Upper lobe of left lung (tissue), 6 donors: ENCODE measurements around the gene GNB1L. TPM values are rescaled to one million over a fixed set of nuclear protein-coding genes. Genes with fewer than 3 reads are reported as not detected.
A peak's percentile ranks its signal among the peaks of the same experiment; 100 is the strongest.

Source experiments
- ATAC-seq, 2 donors: fragments of 200-7000 bp; cut with Tn5 transposase; one replicate each; pipeline ENCODE4 v1.9.1; 2022; ENCODE audit warnings: mild to moderate bottlenecking in 2 of 2, moderate library complexity in 2 of 2; ENCODE audit not compliant: low FRiP score in 2 of 2
- DNase-seq, 2 donors: peaks; one replicate each; pipeline ENCODE4 v3.0.0-alpha.2; 2019 to 2020
- H3K27ac ChIP-seq, 4 donors: fragments of 200-600 bp; sonication (generic); one replicate each; pipeline ENCODE4 v1.5.1; 2016 to 2019
- H3K27me3 ChIP-seq, 4 donors: fragments of 200-600 bp; sonication (generic); one replicate each; pipeline ENCODE4 v1.5.1; 2017 to 2019
- H3K36me3 ChIP-seq, 4 donors: fragments of 200-600 bp; sonication (generic); one replicate each; pipeline ENCODE4 v1.5.1; 2016 to 2019
- H3K4me1 ChIP-seq, 4 donors: fragments of 200-600 bp; sonication (generic); one replicate each; pipeline ENCODE4 v1.5.1; 2018 to 2019
- H3K4me3 ChIP-seq, 4 donors: fragments of 200-600 bp; sonication (generic); one replicate each; pipeline ENCODE4 v1.5.1; 2017 to 2019; ENCODE audit warnings: mild to moderate bottlenecking in 2 of 4, moderate library complexity in 1 of 4
- H3K9me3 ChIP-seq, 4 donors: fragments of 200-600 bp; sonication (generic); one replicate each; pipeline ENCODE4 v1.5.1; 2018 to 2019
- EP300 ChIP-seq, 4 donors: sonication (generic); formaldehyde crosslinking; IDR thresholded peaks; one replicate each; pipeline ENCODE4 v1.5.1; 2017; ENCODE audit warnings: antibody characterized with exemption in 4 of 4, control low read depth in 2 of 4
- POLR2A ChIP-seq, 4 donors: fragments of 450-650 bp; IDR thresholded peaks; one replicate each; pipeline ENCODE4 v1.5.1; 2016 to 2017; ENCODE audit warnings: antibody characterized with exemption in 4 of 4, mild to moderate bottlenecking in 2 of 4
- POLR2AphosphoS5 ChIP-seq, 2 donors: sonication (generic); formaldehyde crosslinking; IDR thresholded peaks; one replicate each; pipeline ENCODE4 v1.5.1; 2017; ENCODE audit warnings: antibody characterized with exemption in 2 of 2
- WGBS, 2 donors: methylation state at CpG; one replicate each; pipeline ENCODE4 v1.1.5; 2017 to 2018; 5-methylcytosine and 5-hydroxymethylcytosine counted together
- total RNA-seq, 6 donors: library from RNA; depleted of rRNA in 4 of 6; stranded (reverse); fragments of >200 nt in 4 of 6; gene quantifications; one replicate each; pipeline versions ENCODE4 v1.1.0 to v1.2.1, GENCODE V29; 2016 to 2021
- TF ChIP-seq, protein P1 (sequence below), 6 experiments: fragments of 450-650 bp in 4 of 6; fragments of 200-600 bp in 2 of 6; sonication (generic) in 2 of 6; IDR thresholded peaks; one replicate each; pipeline ENCODE4 v1.5.1; 2016 to 2019; ENCODE audit warnings: antibody characterized with exemption in 6 of 6
- donor health status: DM: no; HTN: no; CAD: no; lungs with moderate emphysema.
- donor health status: DM: no; HTN: yes; CAD: no; lungs with severe emphysema.

GNB1L gene
- total RNA-seq, 6 donors from 2014 or later, result 0.78 to 11.1 (median 6.8) TPM

DNA sequence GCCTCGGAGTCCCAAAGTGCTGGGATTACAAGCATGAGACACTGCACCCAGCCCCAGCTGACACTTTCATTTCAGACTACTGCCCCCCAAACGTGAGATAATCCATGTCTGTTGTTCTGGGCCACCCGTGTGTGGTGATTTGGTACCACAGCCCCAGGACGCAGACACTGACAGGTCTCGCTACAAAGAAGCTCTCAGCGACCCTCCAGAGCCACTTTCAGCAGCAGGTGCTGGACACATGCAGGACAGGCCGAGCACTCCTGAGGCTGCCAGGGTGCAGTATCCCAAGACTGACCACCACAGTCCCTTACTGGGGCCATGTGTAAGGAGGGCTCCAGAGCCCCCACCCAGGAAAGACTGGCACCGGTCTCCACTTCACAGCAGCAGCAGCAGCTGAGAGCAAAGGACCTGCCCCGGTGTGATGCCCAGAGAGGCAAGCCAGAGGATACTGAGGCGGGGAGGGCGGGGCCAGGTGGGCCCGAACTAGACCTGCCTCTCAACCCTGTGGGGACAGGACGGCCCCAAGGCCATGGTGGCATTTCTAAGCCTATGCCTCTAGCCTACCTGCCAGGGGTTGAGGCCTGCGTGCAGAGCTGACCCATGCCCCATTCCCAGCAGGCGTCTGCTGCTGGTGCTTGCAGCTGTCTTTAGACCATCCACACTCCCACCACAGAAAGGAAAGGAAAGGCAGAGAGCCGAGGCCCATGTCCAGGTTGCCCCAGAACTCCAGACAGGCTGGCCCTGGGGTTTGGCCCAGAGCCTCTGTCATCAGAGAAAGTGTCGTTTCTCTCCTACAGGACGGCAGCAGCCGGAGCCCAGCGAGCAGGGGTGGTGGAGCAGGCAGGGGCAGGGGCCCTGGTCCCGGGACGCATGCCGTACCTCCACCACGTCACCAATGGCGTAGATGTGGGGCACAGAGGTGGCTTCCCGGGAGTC lies 28.0 kb upstream of the GNB1L start:
- Histone ChIP-seq H3K4me3 (no peak overlapping the region), H3K27me3 (no peaks in the 10 kb centered on the region), H3K36me3 (peaks cover 0 to 9% (median 6%) of the 10 kb centered on the region in 4 donors), H3K9me3 (no peaks in the 10 kb centered on the region), H3K27ac (no peak overlapping the region), H3K4me1 (peaks cover 32 to 54% (median 32%) of the 10 kb centered on the region in 4 donors)
- DNase-seq (no peak), ATAC-seq (no peak)
- TF ChIP-seq EP300 (IDR thresholded peaks at IDR 0.05) (no peak), POLR2A (IDR thresholded peaks at IDR 0.05) (no peak), POLR2AphosphoS5 (IDR thresholded peaks at IDR 0.05) (no peak)
- TF ChIP-seq, protein P1, sequence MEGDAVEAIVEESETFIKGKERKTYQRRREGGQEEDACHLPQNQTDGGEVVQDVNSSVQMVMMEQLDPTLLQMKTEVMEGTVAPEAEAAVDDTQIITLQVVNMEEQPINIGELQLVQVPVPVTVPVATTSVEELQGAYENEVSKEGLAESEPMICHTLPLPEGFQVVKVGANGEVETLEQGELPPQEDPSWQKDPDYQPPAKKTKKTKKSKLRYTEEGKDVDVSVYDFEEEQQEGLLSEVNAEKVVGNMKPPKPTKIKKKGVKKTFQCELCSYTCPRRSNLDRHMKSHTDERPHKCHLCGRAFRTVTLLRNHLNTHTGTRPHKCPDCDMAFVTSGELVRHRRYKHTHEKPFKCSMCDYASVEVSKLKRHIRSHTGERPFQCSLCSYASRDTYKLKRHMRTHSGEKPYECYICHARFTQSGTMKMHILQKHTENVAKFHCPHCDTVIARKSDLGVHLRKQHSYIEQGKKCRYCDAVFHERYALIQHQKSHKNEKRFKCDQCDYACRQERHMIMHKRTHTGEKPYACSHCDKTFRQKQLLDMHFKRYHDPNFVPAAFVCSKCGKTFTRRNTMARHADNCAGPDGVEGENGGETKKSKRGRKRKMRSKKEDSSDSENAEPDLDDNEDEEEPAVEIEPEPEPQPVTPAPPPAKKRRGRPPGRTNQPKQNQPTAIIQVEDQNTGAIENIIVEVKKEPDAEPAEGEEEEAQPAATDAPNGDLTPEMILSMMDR (IDR thresholded peaks at IDR 0.05), result no peak
- WGBS, 2 donors, result 92 to 93% methylated on average over 10 to 26 of the region's 26 CpGs

DNA sequence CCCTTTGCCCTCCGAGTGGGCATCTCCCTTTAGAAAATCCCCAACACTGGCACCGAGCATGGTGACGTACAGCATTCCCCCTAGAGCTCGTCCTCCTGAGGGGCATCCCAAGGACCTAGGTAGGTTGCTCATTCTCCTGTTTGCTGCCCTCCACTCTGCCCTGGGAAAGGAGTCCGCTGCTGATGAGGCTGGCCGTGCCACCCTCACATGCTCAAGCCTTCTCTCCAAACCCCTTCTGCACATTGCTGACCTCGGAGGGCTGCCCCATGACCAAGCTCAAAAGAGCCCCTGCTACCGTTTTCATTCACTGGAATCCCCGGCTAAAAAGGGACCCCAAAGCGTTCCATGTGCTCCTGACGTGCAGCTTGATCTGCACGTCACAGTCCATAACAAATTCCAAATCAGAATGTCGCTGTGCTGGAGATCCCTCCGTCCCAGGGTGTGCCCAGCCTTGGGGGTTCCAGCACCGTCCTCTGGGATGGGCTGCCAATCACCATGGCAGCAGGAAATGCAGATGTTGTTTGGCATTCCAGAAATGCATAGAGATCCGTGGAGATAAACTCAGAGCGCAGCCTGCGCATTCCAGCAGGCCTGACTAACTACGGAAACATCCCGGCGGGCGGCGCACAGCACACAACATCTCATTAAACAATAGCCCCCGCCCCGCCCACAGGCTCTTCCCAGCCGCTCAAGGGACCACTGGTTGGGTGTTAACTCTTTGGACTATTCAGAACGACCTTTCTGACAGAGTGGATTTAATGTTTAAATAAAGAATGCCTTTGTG lies 26.3 kb upstream of the GNB1L start:
- H3K36me3 ChIP-seq, result peaks cover 0 to 10% (median 6%) of the 10 kb centered on the region in 4 donors
- ATAC-seq (peak in 1 of 2 donors; percentile 82), DNase-seq (peak in 1 of 2 donors; percentile 28)
- 66 to 70% methylated on average over 10 to 27 of the region's 27 CpGs for WGBS, 2 donors
- peaks cover 21 to 48% (median 23%) of the 10 kb centered on the region in 4 donors for H3K4me1 ChIP-seq
- H3K4me3 ChIP-seq, result peak overlapping the region in 1 of 4 donors; percentile 0
- no peaks in the 10 kb centered on the region for H3K27me3 ChIP-seq
- no peak for TF ChIP-seq EP300 (IDR thresholded peaks at IDR 0.05)
- TF ChIP-seq POLR2A (IDR thresholded peaks at IDR 0.05), result no peak
- TF ChIP-seq POLR2AphosphoS5 (IDR thresholded peaks at IDR 0.05), result peak in 1 of 2 donors; percentile 17
- TF ChIP-seq, protein P1 (IDR thresholded peaks at IDR 0.05), result no peak
- H3K27ac ChIP-seq, result no peak overlapping the region
- H3K9me3 ChIP-seq, result no peaks in the 10 kb centered on the region

GRCh38 chr22:19879992-19880785 lies 25.5 kb upstream of the GNB1L start:
- H3K4me3 ChIP-seq, result no peak overlapping the region
- no peak overlapping the region for H3K27ac ChIP-seq
- WGBS, 2 donors, result 91 to 96% methylated on average over 7 to 34 of the region's 34 CpGs
- peaks cover 0 to 10% (median 6%) of the 10 kb centered on the region in 4 donors for H3K36me3 ChIP-seq
- peak in 1 of 2 donors; percentile 56 for DNase-seq
- no peaks in the 10 kb centered on the region for H3K27me3 ChIP-seq
- no peak for ATAC-seq
- TF ChIP-seq, protein P1 (IDR thresholded peaks at IDR 0.05), result no peak
- no peak for TF ChIP-seq EP300 (IDR thresholded peaks at IDR 0.05)
- no peak for TF ChIP-seq POLR2AphosphoS5 (IDR thresholded peaks at IDR 0.05)
- TF ChIP-seq POLR2A (IDR thresholded peaks at IDR 0.05), result no peak
- H3K4me1 ChIP-seq, result peaks cover 24 to 49% (median 30%) of the 10 kb centered on the region in 4 donors
- no peaks in the 10 kb centered on the region for H3K9me3 ChIP-seq

GRCh38 chr22:19879643-19879991 lies 24.9 kb upstream of the GNB1L start:
- TF ChIP-seq POLR2A (IDR thresholded peaks at IDR 0.05) (no peak), POLR2AphosphoS5 (IDR thresholded peaks at IDR 0.05) (no peak)
- Histone ChIP-seq H3K27me3 (no peaks in the 10 kb centered on the region), H3K4me3 (no peak overlapping the region), H3K9me3 (no peaks in the 10 kb centered on the region), H3K4me1 (peaks cover 29 to 54% (median 36%) of the 10 kb centered on the region in 4 donors), H3K36me3 (peaks cover 0 to 10% (median 6%) of the 10 kb centered on the region in 4 donors), H3K27ac (no peak overlapping the region)
- 74 to 80% methylated on average over 2 to 3 of the region's 4 CpGs for WGBS, 2 donors
- DNase-seq (peak in 1 of 2 donors; percentile 62), ATAC-seq (no peak)
